Thyroid gland (tissue), 4 donors: ENCODE results near the gene ABCC1.

Source experiments
- CTCF ChIP-seq, 6 experiments: fragments of 200-600 bp in 3 of 6; fragments of 450-650 bp in 3 of 6; sonication (generic) in 3 of 6; IDR thresholded peaks; one replicate each; pipeline ENCODE4 v1.5.1; 2016 to 2019; ENCODE audit warnings: antibody characterized with exemption in 6 of 6, mild to moderate bottlenecking in 2 of 6, inconsistent platforms in 1 of 6, moderate library complexity in 1 of 6
- POLR2A ChIP-seq, 2 donors: fragments of 450-650 bp; IDR thresholded peaks; one replicate each; pipeline ENCODE4 v1.6.1; 2017; ENCODE audit warnings: antibody characterized with exemption in 2 of 2, mild to moderate bottlenecking in 2 of 2, moderate library complexity in 1 of 2

GRCh38 chr16:16021646-16021987 lies 72.2 kb downstream of the ABCC1 start:
- no peak for TF ChIP-seq CTCF (IDR thresholded peaks at IDR 0.05)
- TF ChIP-seq POLR2A (IDR thresholded peaks at IDR 0.05), result no peak
